ENCODE data around the gene BNC2.

DNA sequence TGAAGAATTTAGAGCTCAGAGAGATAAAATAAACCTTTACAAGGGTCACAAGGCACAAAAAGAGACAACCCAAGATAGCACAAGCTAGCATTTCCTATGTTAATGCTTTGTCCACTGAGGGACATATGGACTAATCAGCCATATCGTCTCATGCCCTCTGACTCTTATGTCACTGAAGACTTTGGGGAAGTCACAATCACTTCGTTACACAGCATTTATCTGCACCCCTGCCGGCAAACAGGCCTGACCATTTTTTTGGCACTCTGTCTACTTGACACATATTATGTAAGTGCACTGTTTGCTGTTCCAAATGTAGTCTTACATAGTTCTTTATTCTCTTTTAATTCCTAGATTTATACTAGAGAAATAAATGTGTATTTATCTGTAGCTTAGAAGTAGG is 13.9 kb upstream of the BNC2 start:
- no peak for TF ChIP-seq CTCF (conservative IDR thresholded peaks at IDR 0.05; ENCODE audit: low read length)
- no peak for TF ChIP-seq EZH2phosphoT487 (IDR thresholded peaks at IDR 0.05; ENCODE audit: borderline replicate concordance)

Measured in Loucy (cell line).